HepG2 (cell line): ENCODE results near the gene PFKM. TPM values are rescaled to one million over a fixed set of nuclear protein-coding genes. Genes with fewer than 3 reads are reported as not detected.

Source experiments
- ATAC-seq: fragments of 200-7000 bp; cut with Tn5 transposase; 3 replicates; pipeline ENCODE4 v1.9.1; 2020; ENCODE audit warnings: mild to moderate bottlenecking, moderate library complexity
- BruUV-seq: library from RNA; stranded (reverse); fragments of 400-500 nt; replicated peaks from 2 replicates; lab custom pipeline; 2021; lab: Mats Ljungman, UMichigan
- CTCF ChIA-PET: fragments of 300-600 bp; formaldehyde crosslinking; extraction: SDS; loops from one replicate; lab custom pipeline; 2021; ENCODE audit warnings: low total read pairs, inconsistent platforms, low intra/inter-chr PET ratio; lab: Yijun Ruan, JAX
- POLR2A ChIA-PET: fragments of 350-600 bp; sonication (Branson Sonifier 250); formaldehyde crosslinking; loops from one replicate; lab custom pipeline; 2020; ENCODE audit warnings: antibody characterized with exemption, inconsistent platforms; lab: Yijun Ruan, JAX
- DNase-seq: peaks from one replicate; pipeline ENCODE4 v3.0.0-alpha.2; 2015; ENCODE audit warnings: low spot score
- FAIRE-seq: peaks from 3 replicates; lab custom pipeline; 2011; peaks lifted over from hg19 to GRCh38; lab: Jason Lieb, UNC
- H2AFZ ChIP-seq: one replicate; pipeline ENCODE4 v1.6.1; 2011; ENCODE audit warnings: low read length, inconsistent platforms
- H3K27ac ChIP-seq: fragments of 300-600 bp; 3 replicates; pipeline ENCODE4 v1.8.0; 2011; ENCODE audit warnings: mixed run types, mild to moderate bottlenecking, mixed read lengths, low read length, inconsistent platforms; ENCODE audit not compliant: insufficient read depth; ENCODE audit errors: extremely low read length
- H3K27me3 ChIP-seq, 2 experiments: fragments of 200-600 bp in 1 of 2; 2 replicates in 1 of 2; 3 replicates in 1 of 2; pipeline versions ENCODE4 v1.6.0 to v1.8.0; 2011; ENCODE audit warnings: low read length in 2 of 2, mild to moderate bottlenecking in 2 of 2, moderate library complexity in 2 of 2, inconsistent platforms in 1 of 2; ENCODE audit not compliant: insufficient read depth in 2 of 2, control insufficient read depth in 1 of 2
- H3K36me3 ChIP-seq, 2 experiments: fragments of 200-600 bp in 1 of 2; replicated peaks in 1 of 2; 2 replicates in 1 of 2; 3 replicates in 1 of 2; pipeline versions ENCODE4 v1.5.1 to v1.8.0; 2011; ENCODE audit warnings: low read length in 2 of 2, inconsistent platforms in 1 of 2; ENCODE audit not compliant: insufficient read depth in 2 of 2, control insufficient read depth in 1 of 2
- H3K4me1 ChIP-seq: 2 replicates; pipeline ENCODE4 v1.5.1; 2012; ENCODE audit warnings: low read length, inconsistent platforms; ENCODE audit not compliant: insufficient read depth
- H3K4me2 ChIP-seq: 2 replicates; pipeline ENCODE4 v1.6.0; 2011; ENCODE audit warnings: low read depth, low read length, inconsistent platforms
- H3K4me3 ChIP-seq, 3 experiments: fragments of 200-600 bp in 1 of 3; sonication (generic), shearing (Covaris generic) in 1 of 3; replicated peaks in 1 of 3; 2 replicates each; pipeline ENCODE4 v1.5.1; 2011 to 2016; ENCODE audit warnings: low read length in 3 of 3, inconsistent platforms in 2 of 3, low read depth in 2 of 3, mild to moderate bottlenecking in 2 of 3, control low read depth in 1 of 3, mixed read lengths in 1 of 3; ENCODE audit not compliant: insufficient read depth in 1 of 3
- H3K79me2 ChIP-seq: one replicate; pipeline ENCODE4 v1.6.1; 2011; ENCODE audit warnings: low read length, inconsistent platforms; ENCODE audit not compliant: insufficient read depth
- H3K9ac ChIP-seq: 2 replicates; pipeline ENCODE4 v1.6.0; 2011; ENCODE audit warnings: mild to moderate bottlenecking, low read depth, low read length, inconsistent platforms; ENCODE audit not compliant: insufficient read depth
- H3K9me3 ChIP-seq: 2 replicates; pipeline ENCODE4 v1.5.1; 2012; ENCODE audit warnings: mild to moderate bottlenecking, low read length
- H4K20me1 ChIP-seq: 2 replicates; pipeline ENCODE4 v1.6.0; 2011; ENCODE audit warnings: inconsistent platforms, mild to moderate bottlenecking, low read length, moderate library complexity; ENCODE audit not compliant: insufficient read depth
- EHMT2 ChIP-seq: fragments of 200-600 bp; sonication (generic); IDR thresholded peaks from 2 replicates; pipeline ENCODE4 v1.7.0; 2017; ENCODE audit warnings: antibody characterized with exemption, low read depth, low read length, borderline replicate concordance
- MAFG ChIP-seq: sonication (generic); formaldehyde crosslinking; IDR thresholded peaks from 2 replicates; pipeline ENCODE4 v1.5.1; 2020; ENCODE audit warnings: mild to moderate bottlenecking, missing genetic modification reagents
- RBM22 ChIP-seq: fragments of 200-400 bp; formaldehyde crosslinking; optimal IDR thresholded peaks from 2 replicates; pipeline ENCODE3; 2017; ENCODE audit warnings: mild to moderate bottlenecking, low read length, moderate library complexity
- ZFP41 ChIP-seq: sonication (generic); formaldehyde crosslinking; IDR thresholded peaks from 2 replicates; pipeline ENCODE4 v1.4.0; 2020; ENCODE audit warnings: mild to moderate bottlenecking, missing genetic modification reagents, borderline replicate concordance
- WGBS: methylation state at CpG from one replicate; pipeline ENCODE4 v1.1.6; 2017; ENCODE audit warnings: low lambda C conversion rate; 5-methylcytosine and 5-hydroxymethylcytosine counted together
- in situ Hi-C: cut with HindIII; loops from 2 replicates; pipeline ENCODE4 v1.10.0; 2017; ENCODE audit warnings: low pct_unique_long_range_greater_than_20kb; ENCODE audit not compliant: extremely low pct_ligation_motif_present
- intact Hi-C: fragments of 100-400 bp; cut with micrococcal nuclease; formaldehyde crosslinking; loops from one replicate; pipeline ENCODE4 v1.10.0; 2022; ENCODE audit not compliant: unreplicated experiment
- polyA plus RNA-seq, 8 experiments: library from polyadenylated mRNA; depleted of rRNA in 3 of 8; stranded (reverse) in 7 of 8; unstranded in 1 of 8; fragments of >200 nt; fragmentation: Illumina TruSeq in 4 of 8; extraction: Trizol in 4 of 8; gene quantifications; 2 replicates each; pipeline versions ENCODE4 v1.2.1 to v1.2.3, GENCODE V29; 2011 to 2016; ENCODE audit warnings: low read depth in 4 of 8, missing spikeins in 1 of 8, mixed read lengths in 1 of 8; ENCODE audit not compliant: insufficient read depth in 1 of 8
- total RNA-seq, 5 experiments: library from RNA; depleted of rRNA; stranded (reverse); fragments of >200 nt; fragmentation: Illumina TruSeq; extraction: Trizol; gene quantifications; 2 replicates each; pipeline ENCODE4 v1.2.3, GENCODE V29; 2016; ENCODE audit warnings: low read depth in 1 of 5
- TF ChIP-seq, protein P1 (sequence below): sonication (generic); formaldehyde crosslinking; IDR thresholded peaks from 2 replicates; pipeline ENCODE4 v1.4.0; 2020; ENCODE audit warnings: mild to moderate bottlenecking, low read depth, missing genetic modification reagents
- TF ChIP-seq, protein P2 (sequence below): sonication (generic); formaldehyde crosslinking; IDR thresholded peaks from 2 replicates; pipeline ENCODE4 v1.4.0; 2020; ENCODE audit warnings: missing genetic modification reagents
- TF ChIP-seq, protein P3 (sequence below): sonication (generic); formaldehyde crosslinking; IDR thresholded peaks from 2 replicates; pipeline ENCODE4 v1.4.0; 2020; ENCODE audit warnings: mild to moderate bottlenecking, missing genetic modification reagents

The PFKM gene
- total and polyA plus RNA-seq, 2 of the 13 experiments (the other 11 are each of a cell fraction or from before 2014, with no cell fraction given) = 1.9 to 2.4 TPM

DNA sequence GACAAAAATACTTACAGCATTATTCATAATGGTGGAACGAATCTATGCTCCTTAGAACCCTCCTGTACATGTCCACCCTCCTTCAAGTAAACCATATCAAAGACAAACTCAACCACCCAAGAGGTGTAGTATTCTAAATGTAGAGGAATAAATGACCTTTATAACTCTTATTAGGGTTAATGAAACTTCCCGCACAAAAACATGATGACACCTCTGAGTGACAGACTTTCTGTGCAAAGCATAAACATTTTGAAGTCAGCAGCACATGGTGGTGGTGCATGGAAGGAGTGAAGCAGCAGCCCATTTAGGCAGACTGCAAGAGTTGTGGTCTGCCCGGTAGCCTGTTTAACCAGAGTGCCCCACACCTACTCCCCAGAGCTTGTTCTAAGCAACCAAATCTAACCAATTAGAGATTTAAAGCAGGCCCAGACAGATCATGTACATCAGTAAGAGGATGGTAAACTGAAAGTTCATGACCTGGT is 38.8 kb downstream of the PFKM start:
- Histone ChIP-seq H4K20me1 (no peaks in the 10 kb centered on the region), H3K4me3 (peak overlapping the region; percentile 68 to 89 (median 85); a peak in 5 of 6 replicates), H3K9me3 (no peaks in the 10 kb centered on the region), H3K27me3 (no peaks in the 10 kb centered on the region), H3K79me2 (peaks cover 6% of the 10 kb centered on the region), H2AFZ (peak overlapping the region; percentile 82), H3K4me1 (peaks cover 13% of the 10 kb centered on the region), H3K36me3 (no peaks in the 10 kb centered on the region; a peak in 1 of 5 replicates), H3K4me2 (peak overlapping the region; percentile 88), H3K27ac (peak overlapping the region; percentile 67), H3K9ac (peak overlapping the region; percentile 76)
- intact Hi-C loops = loop anchor here (1.0 kb wide), 1 partner anchor 53 kb away; no protein-coding TSS in a partner anchor
- DNase-seq (no peak), FAIRE-seq (no peak), ATAC-seq (no peak)
- TF ChIP-seq RBM22 = no peak
- no peak for TF ChIP-seq MAFG (CRISPR knock-in tag)
- TF ChIP-seq, protein P1, sequence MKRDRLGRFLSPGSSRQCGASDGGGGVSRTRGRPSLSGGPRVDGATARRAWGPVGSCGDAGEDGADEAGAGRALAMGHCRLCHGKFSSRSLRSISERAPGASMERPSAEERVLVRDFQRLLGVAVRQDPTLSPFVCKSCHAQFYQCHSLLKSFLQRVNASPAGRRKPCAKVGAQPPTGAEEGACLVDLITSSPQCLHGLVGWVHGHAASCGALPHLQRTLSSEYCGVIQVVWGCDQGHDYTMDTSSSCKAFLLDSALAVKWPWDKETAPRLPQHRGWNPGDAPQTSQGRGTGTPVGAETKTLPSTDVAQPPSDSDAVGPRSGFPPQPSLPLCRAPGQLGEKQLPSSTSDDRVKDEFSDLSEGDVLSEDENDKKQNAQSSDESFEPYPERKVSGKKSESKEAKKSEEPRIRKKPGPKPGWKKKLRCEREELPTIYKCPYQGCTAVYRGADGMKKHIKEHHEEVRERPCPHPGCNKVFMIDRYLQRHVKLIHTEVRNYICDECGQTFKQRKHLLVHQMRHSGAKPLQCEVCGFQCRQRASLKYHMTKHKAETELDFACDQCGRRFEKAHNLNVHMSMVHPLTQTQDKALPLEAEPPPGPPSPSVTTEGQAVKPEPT = no peak
- TF ChIP-seq EHMT2 = 0 out of 2 replicates have a peak, but pooled peaks have one; percentile 13
- no peak for TF ChIP-seq ZFP41 (CRISPR knock-in tag)
- no TSS peak for BruUV-seq
- in situ Hi-C loops = no loop called here
- CTCF ChIA-PET = no interaction called here
- POLR2A ChIA-PET = interaction anchor here (0.6 to 2.6 kb wide), 11 partner anchors 10 to 248 kb away, joined by 3 to 37 read pairs (median 3); partner anchors contain the start of gene SENP1
- 51% methylated on average over 3 of the region's 3 CpGs for WGBS

GRCh38 chr12:48160046-48160445 is 40.9 kb downstream of the PFKM start:
- Histone ChIP-seq H3K27me3 (no peaks in the 10 kb centered on the region), H3K4me1 (peaks cover 13% of the 10 kb centered on the region), H3K9ac (no peak overlapping the region), H3K27ac (no peak overlapping the region), H4K20me1 (no peaks in the 10 kb centered on the region), H3K4me2 (no peak overlapping the region), H3K79me2 (peaks cover 6% of the 10 kb centered on the region), H3K9me3 (no peaks in the 10 kb centered on the region), H3K4me3 (no peak overlapping the region), H2AFZ (no peak overlapping the region), H3K36me3 (no peaks in the 10 kb centered on the region)
- in situ Hi-C loops = loop anchor here (10.0 kb wide), 3 partner anchors 75 to 255 kb away; partner anchors contain the start of gene VDR
- ChIA-PET CTCF (no interaction called here), POLR2A (no interaction called here)
- WGBS = 77% methylated on average over 5 of the region's 5 CpGs
- DNase-seq (no peak), FAIRE-seq (no peak), ATAC-seq (no peak)
- BruUV-seq = no TSS peak
- TF ChIP-seq, protein P2, sequence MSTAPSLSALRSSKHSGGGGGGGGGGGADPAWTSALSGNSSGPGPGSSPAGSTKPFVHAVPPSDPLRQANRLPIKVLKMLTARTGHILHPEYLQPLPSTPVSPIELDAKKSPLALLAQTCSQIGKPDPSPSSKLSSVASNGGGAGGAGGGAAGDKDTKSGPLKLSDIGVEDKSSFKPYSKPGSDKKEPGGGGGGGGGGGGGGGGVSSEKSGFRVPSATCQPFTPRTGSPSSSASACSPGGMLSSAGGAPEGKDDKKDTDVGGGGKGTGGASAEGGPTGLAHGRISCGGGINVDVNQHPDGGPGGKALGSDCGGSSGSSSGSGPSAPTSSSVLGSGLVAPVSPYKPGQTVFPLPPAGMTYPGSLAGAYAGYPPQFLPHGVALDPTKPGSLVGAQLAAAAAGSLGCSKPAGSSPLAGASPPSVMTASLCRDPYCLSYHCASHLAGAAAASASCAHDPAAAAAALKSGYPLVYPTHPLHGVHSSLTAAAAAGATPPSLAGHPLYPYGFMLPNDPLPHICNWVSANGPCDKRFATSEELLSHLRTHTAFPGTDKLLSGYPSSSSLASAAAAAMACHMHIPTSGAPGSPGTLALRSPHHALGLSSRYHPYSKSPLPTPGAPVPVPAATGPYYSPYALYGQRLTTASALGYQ (CRISPR knock-in tag) = no peak
- TF ChIP-seq, protein P3, sequence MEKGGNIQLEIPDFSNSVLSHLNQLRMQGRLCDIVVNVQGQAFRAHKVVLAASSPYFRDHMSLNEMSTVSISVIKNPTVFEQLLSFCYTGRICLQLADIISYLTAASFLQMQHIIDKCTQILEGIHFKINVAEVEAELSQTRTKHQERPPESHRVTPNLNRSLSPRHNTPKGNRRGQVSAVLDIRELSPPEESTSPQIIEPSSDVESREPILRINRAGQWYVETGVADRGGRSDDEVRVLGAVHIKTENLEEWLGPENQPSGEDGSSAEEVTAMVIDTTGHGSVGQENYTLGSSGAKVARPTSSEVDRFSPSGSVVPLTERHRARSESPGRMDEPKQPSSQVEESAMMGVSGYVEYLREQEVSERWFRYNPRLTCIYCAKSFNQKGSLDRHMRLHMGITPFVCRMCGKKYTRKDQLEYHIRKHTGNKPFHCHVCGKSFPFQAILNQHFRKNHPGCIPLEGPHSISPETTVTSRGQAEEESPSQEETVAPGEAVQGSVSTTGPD = no peak
- intact Hi-C loops = loop anchor here (10.0 kb wide), 1 partner anchor 215 kb away; no protein-coding TSS in a partner anchor
